ENCODE measurements around the gene RNPEP. TPM values are rescaled to one million over a fixed set of nuclear protein-coding genes. Genes with fewer than 3 reads are reported as not detected.
"Not testable (repeated sequence)": the region's sequence is repeated elsewhere in the genome, so short reads cannot be mapped to it uniquely, and the experiment has no call there.

The RNPEP gene
- total RNA-seq, 1 experiment from 2014 or later: 48.4 TPM

DNA sequence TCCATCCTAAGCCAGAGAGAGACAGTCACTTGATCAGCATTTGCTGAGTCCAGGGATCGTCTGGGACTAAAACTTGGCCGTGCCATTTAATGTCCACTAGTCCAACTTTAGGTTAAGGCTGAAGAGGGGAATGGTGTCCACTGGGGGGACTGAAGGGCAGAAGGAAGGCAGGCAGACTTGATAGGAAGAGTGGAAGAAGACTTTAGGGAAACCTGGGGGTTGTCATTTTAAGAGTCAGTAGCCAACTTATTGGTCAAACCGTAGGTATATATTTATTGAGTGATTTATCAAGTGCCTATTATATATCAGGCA, 34.8 kb upstream of the RNPEP start:
- Histone ChIP-seq H3K36me3 (no peaks in the 10 kb centered on the region), H3K27ac (no peak overlapping the region), H3K9me3 (replicated peaks) (no peaks in the 10 kb centered on the region), H3K4me3 (no peak overlapping the region), H3K4me1 (peaks cover 14% of the 10 kb centered on the region; the same call in 1 of the 2 replicates), H3K27me3 (no peaks in the 10 kb centered on the region)
- DNase-seq: peak in 1 of 2 experiments; percentile 15

DNA sequence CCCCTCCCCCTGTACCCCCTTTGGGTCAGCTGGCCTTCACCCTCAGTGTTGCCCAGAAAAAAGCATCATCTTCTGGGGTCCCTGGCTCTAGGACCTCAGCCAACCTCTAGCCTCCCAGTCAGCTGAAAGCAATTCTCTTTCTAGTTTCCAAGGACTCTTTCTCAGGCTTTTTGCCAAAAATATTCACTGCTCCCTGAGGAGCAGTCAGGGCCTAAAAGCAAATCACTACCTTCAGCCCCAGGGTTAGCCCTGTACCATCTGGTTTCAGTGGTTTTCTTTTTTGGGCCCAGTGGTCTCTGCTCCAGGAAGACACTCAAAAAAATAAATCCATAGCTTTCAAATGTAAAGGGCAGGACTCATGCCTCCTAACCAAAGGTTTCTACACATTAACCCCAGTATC, 33.0 kb upstream of the RNPEP start:
- DNase-seq: no peak
- H3K27ac ChIP-seq: no peak overlapping the region
- H3K36me3 ChIP-seq: no peaks in the 10 kb centered on the region

DNA sequence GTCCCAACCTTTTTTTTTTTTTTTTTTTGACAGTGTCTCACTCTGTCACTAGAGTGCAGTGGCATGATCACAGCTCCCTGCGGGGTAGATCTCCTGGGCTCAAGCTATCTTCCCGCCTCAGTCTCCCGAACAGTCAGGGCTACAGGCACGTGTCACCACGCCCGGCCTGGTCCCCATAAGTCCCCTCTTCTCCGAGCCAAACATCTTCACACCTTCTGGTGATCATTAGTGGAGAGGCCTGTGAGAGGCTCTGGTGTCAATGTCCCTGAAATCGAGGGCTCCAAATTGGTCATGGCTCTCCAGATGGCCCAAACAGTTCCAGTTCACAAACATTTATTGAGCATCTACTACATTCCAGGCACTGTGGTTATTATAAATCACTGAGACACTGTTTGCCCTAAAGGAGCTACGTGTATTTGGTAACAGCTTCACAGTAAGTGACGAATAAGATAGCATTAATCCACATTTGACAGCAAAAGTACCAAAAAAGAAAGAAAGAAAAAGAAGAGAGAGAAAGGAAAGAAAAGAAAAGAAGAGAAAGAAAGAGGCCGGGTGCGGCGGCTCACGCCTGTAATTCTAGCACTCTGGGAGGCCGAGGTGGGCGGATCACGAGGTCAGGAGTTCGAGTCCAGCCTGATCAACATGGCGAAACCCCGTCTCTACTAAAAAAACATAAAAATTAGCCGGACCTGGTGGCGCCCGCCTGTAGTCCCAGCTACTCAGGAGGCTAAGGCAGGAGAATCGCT, 28.0 kb upstream of the RNPEP start:
- no peaks in the 10 kb centered on the region for H3K27me3 ChIP-seq
- DNase-seq: peak in 1 of 2 experiments; percentile 21
- no peaks in the 10 kb centered on the region; the same call in 1 of the 2 replicates for H3K4me1 ChIP-seq
- H3K27ac ChIP-seq: peak overlapping the region; percentile 74
- H3K4me3 ChIP-seq: peak overlapping the region; percentile 86
- peaks cover 23% of the 10 kb centered on the region for H3K36me3 ChIP-seq
- no peaks in the 10 kb centered on the region for H3K9me3 ChIP-seq (replicated peaks)

More for the DNA sequence above, 33.0 kb upstream of the RNPEP start:
- H3K9me3 ChIP-seq (replicated peaks): no peaks in the 10 kb centered on the region
- H3K4me1 ChIP-seq: peaks cover 14% of the 10 kb centered on the region; the same call in 1 of the 2 replicates
- no peaks in the 10 kb centered on the region for H3K27me3 ChIP-seq
- H3K4me3 ChIP-seq: no peak overlapping the region

DNA sequence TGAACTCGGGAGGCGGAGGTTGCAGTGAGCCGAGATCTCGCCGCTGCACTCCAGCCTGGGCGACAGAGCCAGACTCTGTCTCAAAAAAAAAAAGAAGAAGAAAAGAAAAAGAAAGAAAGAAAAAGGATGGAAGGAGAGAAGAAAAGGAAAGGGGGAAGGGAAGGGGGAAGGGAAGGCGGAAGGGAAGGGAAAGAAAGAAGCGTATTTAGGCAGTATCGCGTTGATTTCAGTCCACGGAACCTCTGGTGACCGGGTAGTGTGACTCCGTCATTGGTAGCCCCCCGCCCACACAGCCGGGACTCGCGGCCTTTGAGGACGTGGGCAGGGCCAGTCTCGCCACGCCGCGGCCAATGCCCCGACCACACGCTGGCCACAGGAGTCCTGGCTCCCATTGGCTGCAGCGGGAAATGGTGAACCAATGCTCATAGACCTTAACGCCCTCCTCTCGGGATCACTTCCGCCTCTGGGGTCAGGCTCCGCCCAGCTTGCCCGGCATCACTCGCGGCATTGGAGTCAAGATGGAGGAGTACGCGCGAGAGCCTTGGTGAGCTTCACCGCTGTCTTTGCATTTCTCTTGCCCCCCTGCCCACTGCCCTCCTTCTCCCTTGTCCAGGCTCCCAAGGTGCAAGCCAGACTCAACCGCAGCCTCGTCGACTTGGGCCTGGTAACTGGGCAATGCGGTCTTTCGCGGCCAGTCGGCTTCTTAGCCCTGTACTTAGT, 27.3 kb upstream of the RNPEP start, which contains the start of gene TIMM17A:
TSS of gene TIMM17A (plus strand) at position 495 of the 720 bp plus-strand sequence. CDS start at position 519, 24 bp downstream.
- DNase-seq: peak; percentile 98 to 99
- peaks cover 29% of the 10 kb centered on the region for H3K36me3 ChIP-seq

DNA sequence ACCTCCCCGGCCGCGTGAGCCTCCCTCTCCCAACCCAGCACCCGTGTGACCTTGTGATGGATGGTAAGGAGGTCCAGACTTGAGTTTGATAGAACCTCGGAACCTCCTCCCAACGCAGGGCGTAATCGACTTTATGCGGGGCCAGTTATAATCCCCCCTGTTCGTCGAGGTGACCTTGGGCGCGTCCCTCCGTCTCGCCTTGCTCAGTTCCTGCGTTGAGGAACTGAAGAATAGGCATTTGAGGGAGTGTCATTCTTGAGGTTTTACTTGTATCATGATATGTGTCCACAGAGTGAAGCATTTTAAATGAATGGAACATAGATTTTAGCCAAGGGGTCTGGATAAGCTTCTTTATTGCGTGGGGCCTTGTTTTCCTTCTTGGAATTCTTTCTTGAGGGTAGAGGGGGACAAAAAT, 26.7 kb upstream of the RNPEP start:
- Histone ChIP-seq H3K27me3 (no peaks in the 10 kb centered on the region), H3K27ac (peak overlapping the region; percentile 74), H3K4me1 (no peaks in the 10 kb centered on the region; the same call in 1 of the 2 replicates), H3K4me3 (peak overlapping the region; percentile 86), H3K9me3 (replicated peaks) (no peaks in the 10 kb centered on the region), H3K36me3 (peaks cover 29% of the 10 kb centered on the region)
- DNase-seq: no peak

More for the DNA sequence above, 27.3 kb upstream of the RNPEP start, which contains the start of gene TIMM17A:
- H3K9me3 ChIP-seq (replicated peaks): no peaks in the 10 kb centered on the region
- H3K4me1 ChIP-seq: no peaks in the 10 kb centered on the region; the same call in 1 of the 2 replicates
- peak within 1 kb of the TSS; percentile 74 for H3K27ac ChIP-seq
- H3K27me3 ChIP-seq: no peaks in the 10 kb centered on the region
- peak within 1 kb of the TSS; percentile 86 for H3K4me3 ChIP-seq

DNA sequence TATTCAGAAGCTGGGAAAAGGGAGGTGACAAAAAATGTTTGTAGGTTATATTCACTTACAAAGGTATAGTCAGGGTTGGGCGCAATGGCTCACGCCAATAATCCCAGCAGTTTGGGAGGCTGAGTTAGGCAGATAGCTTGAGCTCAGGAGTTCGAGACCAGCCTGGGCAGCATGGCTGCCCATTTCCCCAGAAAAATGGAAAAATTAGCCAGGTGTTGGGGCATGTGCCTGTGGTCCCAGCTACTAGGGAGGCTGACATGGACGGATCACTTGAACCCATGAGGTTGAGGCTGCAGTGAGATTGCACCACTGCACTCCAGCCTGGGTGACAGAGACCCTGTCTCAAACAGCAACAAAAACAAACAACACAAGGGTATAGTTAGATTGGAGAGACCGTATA, 24.1 kb upstream of the RNPEP start:
- H3K27me3 ChIP-seq: no peaks in the 10 kb centered on the region
- no peak for DNase-seq
- no peaks in the 10 kb centered on the region; the same call in 1 of the 2 replicates for H3K4me1 ChIP-seq
- H3K9me3 ChIP-seq (replicated peaks): no peaks in the 10 kb centered on the region
- H3K4me3 ChIP-seq: no peak overlapping the region
- H3K27ac ChIP-seq: no peak overlapping the region
- peaks cover 53% of the 10 kb centered on the region for H3K36me3 ChIP-seq

DNA sequence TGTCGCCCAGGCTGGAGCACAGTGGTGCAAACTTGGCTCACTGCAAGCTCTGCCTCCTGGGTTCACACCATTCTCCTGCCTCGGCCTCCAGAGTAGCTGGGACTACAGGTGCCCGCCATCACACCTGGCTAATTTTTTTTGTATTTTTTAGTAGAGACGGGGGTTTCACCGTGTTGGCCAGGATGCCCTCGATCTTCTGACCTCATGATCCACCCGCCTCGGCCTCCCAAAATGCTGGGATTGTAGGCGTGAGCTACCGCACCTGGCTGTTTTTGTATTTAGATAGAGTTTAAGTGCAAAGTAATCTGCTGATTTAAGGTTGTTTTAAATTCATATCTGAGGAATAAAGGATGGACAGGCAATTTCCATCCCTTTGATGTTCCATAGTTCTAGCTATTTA, 20.1 kb upstream of the RNPEP start:
- not testable (repeated sequence) for DNase-seq; H3K4me1 ChIP-seq; H3K4me3 ChIP-seq; H3K9me3 ChIP-seq (replicated peaks); H3K27me3 ChIP-seq; H3K27ac ChIP-seq
- H3K36me3 ChIP-seq: peaks cover 83% of the 10 kb centered on the region

DNA sequence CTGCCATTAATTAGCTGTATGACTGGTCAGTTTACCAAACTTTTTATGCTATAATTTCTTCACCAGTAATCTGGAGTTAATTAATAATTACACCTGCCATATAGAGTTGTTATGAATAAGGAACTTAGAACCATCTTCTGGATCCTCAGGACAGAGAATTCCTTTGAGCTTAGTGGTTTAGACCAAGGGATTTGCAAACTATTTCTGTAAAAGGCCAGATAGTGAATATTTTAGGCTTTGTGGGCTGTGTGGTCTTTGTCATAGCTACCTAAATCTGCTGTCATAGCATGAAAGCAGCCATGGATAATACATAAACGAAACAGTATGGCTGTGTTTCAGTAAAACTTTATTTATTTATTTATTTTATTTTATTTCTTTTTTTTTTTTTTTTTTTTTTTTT, 18.2 kb upstream of the RNPEP start:
- no peak overlapping the region for H3K4me3 ChIP-seq
- H3K27ac ChIP-seq: no peak overlapping the region
- H3K9me3 ChIP-seq (replicated peaks): no peaks in the 10 kb centered on the region
- no peak for DNase-seq
- H3K36me3 ChIP-seq: peaks cover 80% of the 10 kb centered on the region
- H3K27me3 ChIP-seq: no peaks in the 10 kb centered on the region
- H3K4me1 ChIP-seq: no peaks in the 10 kb centered on the region

DNA sequence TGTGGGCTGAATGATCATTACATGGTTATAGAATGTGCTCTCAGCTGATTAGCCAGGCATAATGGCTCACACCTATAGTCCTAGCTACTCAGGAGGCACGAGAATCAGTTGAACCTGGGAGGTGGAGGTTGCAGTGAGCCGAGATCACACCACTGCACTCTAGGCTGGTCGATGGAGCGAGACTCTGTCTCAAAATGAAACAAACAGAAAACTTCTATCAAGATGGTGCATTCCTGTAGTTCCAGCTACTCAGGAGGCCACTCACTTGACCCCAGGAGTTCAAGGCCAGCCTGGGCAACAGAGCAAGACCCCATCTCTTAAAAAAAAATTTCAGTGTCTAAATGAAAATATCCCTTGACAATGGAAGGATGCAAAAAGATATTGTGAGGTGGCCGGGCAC, 16.3 kb upstream of the RNPEP start:
- no peaks in the 10 kb centered on the region for H3K9me3 ChIP-seq (replicated peaks)
- no peaks in the 10 kb centered on the region for H3K4me1 ChIP-seq
- H3K27ac ChIP-seq: no peak overlapping the region
- no peak overlapping the region for H3K4me3 ChIP-seq
- no peaks in the 10 kb centered on the region for H3K27me3 ChIP-seq
- DNase-seq: no peak
- peaks cover 88% of the 10 kb centered on the region for H3K36me3 ChIP-seq

DNA sequence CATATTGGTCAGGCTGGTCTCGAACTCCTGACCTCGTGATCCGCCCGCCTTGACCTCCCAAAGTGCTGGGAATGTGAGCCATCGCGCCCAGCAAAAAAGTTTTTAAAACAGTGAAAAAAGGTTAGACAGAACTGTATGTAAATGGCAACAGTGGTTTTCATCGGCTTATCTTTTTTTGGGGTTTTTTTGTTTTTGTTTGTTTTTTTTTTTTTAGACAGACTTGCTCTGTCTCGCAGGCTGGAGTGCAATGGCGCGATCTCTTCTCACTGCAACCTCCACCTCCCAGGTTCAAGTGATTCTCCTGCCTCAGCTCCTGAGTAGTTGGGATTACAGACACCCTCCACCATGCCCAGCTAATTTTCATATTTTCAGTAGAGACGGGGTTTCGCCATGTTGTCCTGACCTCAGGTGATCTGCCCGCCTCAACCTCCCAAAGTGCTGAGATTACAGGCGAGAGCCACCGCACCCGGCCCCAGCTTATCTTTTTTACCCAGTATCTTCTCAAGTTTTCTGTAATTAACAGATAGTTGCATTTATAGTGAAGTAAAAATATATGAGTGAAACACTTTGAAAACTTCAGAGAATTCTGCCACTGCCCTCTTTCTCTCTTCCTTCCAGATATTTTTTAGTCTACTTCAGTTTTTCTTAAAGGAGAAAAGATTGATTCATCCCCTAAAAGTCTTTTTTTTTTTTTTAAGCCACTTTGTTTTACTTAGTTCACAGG, 14.1 kb upstream of the RNPEP start:
- no peaks in the 10 kb centered on the region for H3K9me3 ChIP-seq (replicated peaks)
- no peaks in the 10 kb centered on the region for H3K4me1 ChIP-seq
- peaks cover 66% of the 10 kb centered on the region for H3K36me3 ChIP-seq
- H3K27me3 ChIP-seq: no peaks in the 10 kb centered on the region
- no peak overlapping the region for H3K27ac ChIP-seq
- no peak for DNase-seq
- no peak overlapping the region for H3K4me3 ChIP-seq

DNA sequence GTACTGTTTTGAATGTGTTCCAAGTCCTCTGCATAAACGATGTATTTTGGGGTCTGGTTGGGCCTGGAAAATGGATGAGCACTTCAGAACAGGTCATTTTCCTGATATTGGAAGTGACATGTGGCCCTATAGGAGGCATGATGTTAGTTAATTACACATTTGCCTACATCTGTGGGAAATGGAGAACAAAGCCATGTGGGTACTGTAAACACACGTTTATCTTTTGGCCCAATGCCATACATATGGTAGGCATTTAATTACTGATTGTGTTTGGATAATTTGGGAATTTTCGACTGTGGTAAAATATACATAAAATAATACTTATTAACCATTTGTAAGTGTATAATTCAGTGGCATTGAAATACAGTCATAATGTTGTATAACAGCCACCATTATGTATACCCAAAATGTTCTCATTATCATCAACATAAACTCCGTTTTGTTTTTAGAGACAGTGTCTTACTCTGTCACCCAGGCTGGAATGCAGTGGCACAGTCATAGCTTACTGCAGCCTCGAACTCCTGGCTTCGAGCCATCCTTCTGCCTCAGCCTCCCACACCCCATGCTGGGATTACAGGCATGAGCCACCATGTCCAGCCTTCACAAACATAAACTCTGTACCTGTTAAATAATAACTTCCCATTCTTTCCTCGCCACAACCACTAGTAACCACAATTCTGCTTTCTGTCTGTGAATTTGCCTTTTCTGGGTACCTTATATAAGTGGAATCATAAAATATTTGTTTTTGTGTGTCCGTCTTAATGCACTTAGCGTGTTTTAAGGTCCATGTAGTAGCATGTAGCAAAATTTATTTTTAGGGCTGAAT, 11.9 kb upstream of the RNPEP start:
- Histone ChIP-seq H3K4me3 (no peak overlapping the region), H3K36me3 (peaks cover 46% of the 10 kb centered on the region), H3K9me3 (replicated peaks) (no peaks in the 10 kb centered on the region), H3K27me3 (no peaks in the 10 kb centered on the region), H3K4me1 (no peaks in the 10 kb centered on the region), H3K27ac (no peak overlapping the region)
- no peak for DNase-seq

DNA sequence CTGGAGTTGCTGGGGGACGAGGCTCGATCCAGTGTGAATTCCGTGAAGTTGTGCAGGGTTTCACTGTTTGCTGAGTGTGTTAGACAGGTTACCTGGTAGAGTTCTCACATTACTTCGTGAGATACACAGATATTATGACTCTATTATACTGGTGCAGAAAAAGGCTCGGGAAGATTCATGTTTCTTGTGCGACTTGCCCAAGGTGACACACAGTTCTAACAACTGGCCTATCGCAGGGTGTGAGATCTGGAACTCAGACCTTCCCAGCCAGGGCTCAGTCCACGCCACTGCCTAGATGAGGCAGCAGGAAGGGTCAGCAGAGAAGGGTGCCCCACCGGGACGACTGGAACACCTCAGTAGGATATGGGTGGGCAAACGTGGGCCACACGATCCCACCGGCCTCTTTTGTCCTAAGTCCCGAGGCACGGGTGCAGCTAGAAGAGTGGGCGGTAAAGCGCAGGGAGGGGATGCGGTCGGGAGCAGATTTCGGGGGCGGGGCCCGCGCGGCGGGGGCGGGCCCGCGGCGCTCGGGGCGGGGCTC, 296 bp upstream of the RNPEP start:
- Histone ChIP-seq H3K9me3 (replicated peaks) (no peaks in the 10 kb centered on the region), H3K4me3 (peak overlapping the region; percentile 82), H3K36me3 (no peaks in the 10 kb centered on the region), H3K4me1 (no peaks in the 10 kb centered on the region), H3K27ac (no peak overlapping the region), H3K27me3 (no peaks in the 10 kb centered on the region)
- peak; percentile 74 to 82 for DNase-seq

DNA sequence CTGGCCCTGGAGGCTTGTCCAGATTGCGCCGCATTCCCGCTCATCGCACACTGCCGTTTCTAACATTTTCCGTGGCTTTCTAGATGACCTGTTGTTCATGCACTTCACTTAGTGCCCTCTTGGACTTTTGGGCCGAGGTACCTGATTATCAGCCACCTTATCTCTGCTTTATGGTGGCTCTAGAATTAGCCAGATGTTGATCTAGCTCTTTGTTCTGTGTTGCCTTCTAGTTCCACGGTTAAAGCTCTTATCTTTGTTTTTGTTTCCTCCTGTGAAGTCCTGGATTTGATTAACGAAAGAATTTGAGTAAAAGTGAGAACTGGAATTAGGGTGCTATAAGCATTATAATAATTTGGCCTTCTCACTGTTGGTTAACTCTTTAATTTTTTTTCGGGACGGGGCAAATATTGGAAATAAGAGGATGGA, 945 bp downstream of the RNPEP start:
- DNase-seq: no peak
- peak overlapping the region; percentile 82 for H3K4me3 ChIP-seq
- H3K36me3 ChIP-seq: no peaks in the 10 kb centered on the region
- H3K27me3 ChIP-seq: no peaks in the 10 kb centered on the region
- H3K4me1 ChIP-seq: no peaks in the 10 kb centered on the region
- H3K27ac ChIP-seq: peak overlapping the region; percentile 32
- no peaks in the 10 kb centered on the region for H3K9me3 ChIP-seq (replicated peaks)

DNA sequence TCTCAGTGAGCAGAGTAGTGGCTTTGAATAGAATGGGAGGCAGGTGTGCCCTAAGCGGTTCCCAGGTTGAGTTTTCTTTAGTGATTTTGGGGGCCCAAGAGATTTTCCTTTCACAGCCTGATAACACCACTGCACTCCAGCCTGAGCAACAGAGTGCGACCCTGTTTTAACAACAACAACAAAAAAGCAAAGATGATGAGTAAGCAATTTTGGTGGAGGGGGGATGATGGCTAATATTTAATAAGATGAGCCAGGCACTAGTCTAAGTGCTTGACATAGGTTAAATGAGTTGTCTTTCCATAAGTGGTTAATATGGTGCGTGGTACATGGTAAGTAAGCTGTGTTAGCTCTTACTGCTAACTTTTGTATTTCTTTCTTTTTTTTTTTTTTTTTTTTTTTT, 2.0 kb downstream of the RNPEP start:
- DNase-seq: no peak
- H3K4me3 ChIP-seq: no peak overlapping the region
- H3K36me3 ChIP-seq: peaks cover 5% of the 10 kb centered on the region

More for the DNA sequence above, 2.0 kb downstream of the RNPEP start:
- H3K4me1 ChIP-seq: no peaks in the 10 kb centered on the region
- no peaks in the 10 kb centered on the region for H3K9me3 ChIP-seq (replicated peaks)
- H3K27ac ChIP-seq: no peak overlapping the region
- H3K27me3 ChIP-seq: no peaks in the 10 kb centered on the region
